ENCODE measurements around the gene IL24.

IL24 gene

DNA sequence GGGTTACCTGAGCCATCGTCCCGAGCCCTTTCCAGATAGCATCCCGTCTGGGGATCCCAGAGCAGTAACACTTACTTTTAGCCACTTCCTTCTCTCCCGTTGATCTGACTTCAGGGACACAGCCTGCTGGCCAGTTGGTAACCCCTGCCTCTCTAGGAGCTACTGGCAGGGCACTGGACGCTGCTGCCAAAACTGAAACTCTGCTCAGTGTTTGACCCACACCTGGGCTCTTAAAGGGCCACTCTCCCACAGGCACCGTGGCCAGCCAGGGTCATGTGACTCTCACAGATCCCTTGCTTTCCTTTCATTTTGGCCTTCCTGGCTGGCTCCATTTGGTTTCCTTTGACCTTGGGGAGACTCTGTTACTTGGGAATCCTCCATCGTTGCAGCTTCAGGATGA is 49.0 kb downstream of the IL24 start, which contains the start of gene PIGR:
TSS of gene PIGR (minus strand) at position 206 of the 400 bp plus-strand sequence. CDS start 5,935 bp downstream, outside the sequence.
- TF ChIP-seq, protein P1, sequence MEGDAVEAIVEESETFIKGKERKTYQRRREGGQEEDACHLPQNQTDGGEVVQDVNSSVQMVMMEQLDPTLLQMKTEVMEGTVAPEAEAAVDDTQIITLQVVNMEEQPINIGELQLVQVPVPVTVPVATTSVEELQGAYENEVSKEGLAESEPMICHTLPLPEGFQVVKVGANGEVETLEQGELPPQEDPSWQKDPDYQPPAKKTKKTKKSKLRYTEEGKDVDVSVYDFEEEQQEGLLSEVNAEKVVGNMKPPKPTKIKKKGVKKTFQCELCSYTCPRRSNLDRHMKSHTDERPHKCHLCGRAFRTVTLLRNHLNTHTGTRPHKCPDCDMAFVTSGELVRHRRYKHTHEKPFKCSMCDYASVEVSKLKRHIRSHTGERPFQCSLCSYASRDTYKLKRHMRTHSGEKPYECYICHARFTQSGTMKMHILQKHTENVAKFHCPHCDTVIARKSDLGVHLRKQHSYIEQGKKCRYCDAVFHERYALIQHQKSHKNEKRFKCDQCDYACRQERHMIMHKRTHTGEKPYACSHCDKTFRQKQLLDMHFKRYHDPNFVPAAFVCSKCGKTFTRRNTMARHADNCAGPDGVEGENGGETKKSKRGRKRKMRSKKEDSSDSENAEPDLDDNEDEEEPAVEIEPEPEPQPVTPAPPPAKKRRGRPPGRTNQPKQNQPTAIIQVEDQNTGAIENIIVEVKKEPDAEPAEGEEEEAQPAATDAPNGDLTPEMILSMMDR (IDR thresholded peaks at IDR 0.05; ENCODE audit: poor library complexity, severe bottlenecking): no peak
- ATAC-seq (ENCODE audit: low read depth): no peak
- DNase-seq (ENCODE audit: low spot score): no peak
- Histone ChIP-seq H3K36me3 (ENCODE audit: low read depth) (no peaks in the 10 kb centered on the region), H3K27me3 (ENCODE audit: insufficient read depth, poor library complexity, severe bottlenecking) (no peaks in the 10 kb centered on the region), H3K4me1 (ENCODE audit: insufficient read depth, poor library complexity, severe bottlenecking) (no peaks in the 10 kb centered on the region), H3K4me3 (ENCODE audit: severe bottlenecking) (no peak within 1 kb of the TSS), H3K9me3 (ENCODE audit: severe bottlenecking) (no peaks in the 10 kb centered on the region), H3K27ac (ENCODE audit: poor library complexity, severe bottlenecking) (no peak within 1 kb of the TSS)

DNA sequence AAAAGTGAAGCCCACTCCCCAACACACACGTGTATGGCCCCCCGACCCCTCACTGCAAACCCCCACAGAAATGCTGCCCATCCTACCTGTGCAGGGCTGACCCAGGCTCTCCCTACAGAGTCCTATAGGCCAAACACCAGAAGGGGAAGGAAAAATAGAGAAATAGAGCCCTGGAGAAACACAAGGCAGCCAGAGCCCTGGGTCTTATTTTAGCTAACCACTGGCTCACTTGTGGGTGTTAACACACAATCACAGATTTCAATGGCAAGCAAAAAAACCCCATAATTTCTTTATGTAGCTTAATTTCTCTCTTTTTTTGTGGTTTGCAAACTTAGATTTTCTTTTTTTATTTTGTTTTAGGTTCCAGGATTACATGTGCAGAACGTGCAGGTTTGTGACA is 50.0 kb downstream of the IL24 start:
- no peak overlapping the region for H3K27ac ChIP-seq (ENCODE audit: poor library complexity, severe bottlenecking)
- H3K36me3 ChIP-seq (ENCODE audit: low read depth): no peaks in the 10 kb centered on the region
- ATAC-seq (ENCODE audit: low read depth) (no peak), DNase-seq (ENCODE audit: low spot score) (no peak)
- H3K4me3 ChIP-seq (ENCODE audit: severe bottlenecking): no peak overlapping the region
- H3K9me3 ChIP-seq (ENCODE audit: severe bottlenecking): no peaks in the 10 kb centered on the region
- H3K27me3 ChIP-seq (ENCODE audit: insufficient read depth, poor library complexity, severe bottlenecking): no peaks in the 10 kb centered on the region
- no peaks in the 10 kb centered on the region for H3K4me1 ChIP-seq (ENCODE audit: insufficient read depth, poor library complexity, severe bottlenecking)
- TF ChIP-seq, protein P1 (IDR thresholded peaks at IDR 0.05; ENCODE audit: poor library complexity, severe bottlenecking): no peak

DNA sequence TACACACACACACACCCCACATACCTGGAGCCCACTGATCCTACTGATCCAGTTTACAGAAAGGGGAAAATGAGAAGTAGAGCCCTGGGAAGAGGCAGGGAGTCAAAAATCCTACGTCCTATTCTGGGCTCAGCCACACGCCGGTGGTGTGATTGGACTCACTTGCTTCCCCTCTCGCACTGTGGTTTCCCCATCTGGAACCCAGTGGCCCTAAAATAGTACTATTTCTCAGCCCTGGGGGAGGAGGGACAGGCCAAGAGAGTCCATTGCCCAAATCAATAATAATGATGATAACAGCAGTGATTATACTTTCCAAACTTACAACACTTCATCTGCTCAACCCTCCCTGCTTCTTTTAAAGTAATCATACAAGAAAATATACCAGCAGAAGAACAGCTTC is 52.0 kb downstream of the IL24 start:
- no peak for DNase-seq (ENCODE audit: low spot score)
- no peaks in the 10 kb centered on the region for H3K36me3 ChIP-seq (ENCODE audit: low read depth)
- no peak for ATAC-seq (ENCODE audit: low read depth)
- H3K9me3 ChIP-seq (ENCODE audit: severe bottlenecking): no peaks in the 10 kb centered on the region
- H3K4me1 ChIP-seq (ENCODE audit: insufficient read depth, poor library complexity, severe bottlenecking): no peaks in the 10 kb centered on the region
- H3K27ac ChIP-seq (ENCODE audit: poor library complexity, severe bottlenecking): no peak overlapping the region
- H3K4me3 ChIP-seq (ENCODE audit: severe bottlenecking): no peak overlapping the region
- no peaks in the 10 kb centered on the region for H3K27me3 ChIP-seq (ENCODE audit: insufficient read depth, poor library complexity, severe bottlenecking)
- TF ChIP-seq, protein P1 (IDR thresholded peaks at IDR 0.05; ENCODE audit: poor library complexity, severe bottlenecking): no peak

DNA sequence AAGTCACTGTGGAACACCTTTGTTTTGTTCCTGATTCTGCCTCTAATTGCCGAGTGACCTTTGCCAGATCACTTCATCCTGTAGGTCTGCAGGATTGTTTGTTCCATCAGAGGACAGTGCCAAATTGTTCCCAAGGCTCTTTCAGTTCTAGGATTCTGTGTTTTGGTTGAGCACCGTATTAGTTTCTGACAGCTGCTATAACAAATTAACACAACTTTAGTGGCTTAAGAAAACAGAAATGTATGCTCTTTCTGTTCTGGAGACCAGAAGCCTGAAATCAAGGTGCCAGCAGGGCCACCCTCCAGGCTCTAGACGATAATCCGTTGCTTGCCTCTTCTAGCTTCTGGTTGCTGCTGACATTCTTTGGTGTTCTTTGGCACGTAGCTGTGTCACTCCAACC is 52.4 kb downstream of the IL24 start:
- no peaks in the 10 kb centered on the region for H3K27me3 ChIP-seq (ENCODE audit: insufficient read depth, poor library complexity, severe bottlenecking)
- H3K4me3 ChIP-seq (ENCODE audit: severe bottlenecking): no peak overlapping the region
- H3K27ac ChIP-seq (ENCODE audit: poor library complexity, severe bottlenecking): no peak overlapping the region
- no peaks in the 10 kb centered on the region for H3K36me3 ChIP-seq (ENCODE audit: low read depth)
- H3K9me3 ChIP-seq (ENCODE audit: severe bottlenecking): no peaks in the 10 kb centered on the region
- TF ChIP-seq, protein P1 (IDR thresholded peaks at IDR 0.05; ENCODE audit: poor library complexity, severe bottlenecking): no peak
- ATAC-seq (ENCODE audit: low read depth) (no peak), DNase-seq (ENCODE audit: low spot score) (no peak)
- H3K4me1 ChIP-seq (ENCODE audit: insufficient read depth, poor library complexity, severe bottlenecking): no peaks in the 10 kb centered on the region

DNA sequence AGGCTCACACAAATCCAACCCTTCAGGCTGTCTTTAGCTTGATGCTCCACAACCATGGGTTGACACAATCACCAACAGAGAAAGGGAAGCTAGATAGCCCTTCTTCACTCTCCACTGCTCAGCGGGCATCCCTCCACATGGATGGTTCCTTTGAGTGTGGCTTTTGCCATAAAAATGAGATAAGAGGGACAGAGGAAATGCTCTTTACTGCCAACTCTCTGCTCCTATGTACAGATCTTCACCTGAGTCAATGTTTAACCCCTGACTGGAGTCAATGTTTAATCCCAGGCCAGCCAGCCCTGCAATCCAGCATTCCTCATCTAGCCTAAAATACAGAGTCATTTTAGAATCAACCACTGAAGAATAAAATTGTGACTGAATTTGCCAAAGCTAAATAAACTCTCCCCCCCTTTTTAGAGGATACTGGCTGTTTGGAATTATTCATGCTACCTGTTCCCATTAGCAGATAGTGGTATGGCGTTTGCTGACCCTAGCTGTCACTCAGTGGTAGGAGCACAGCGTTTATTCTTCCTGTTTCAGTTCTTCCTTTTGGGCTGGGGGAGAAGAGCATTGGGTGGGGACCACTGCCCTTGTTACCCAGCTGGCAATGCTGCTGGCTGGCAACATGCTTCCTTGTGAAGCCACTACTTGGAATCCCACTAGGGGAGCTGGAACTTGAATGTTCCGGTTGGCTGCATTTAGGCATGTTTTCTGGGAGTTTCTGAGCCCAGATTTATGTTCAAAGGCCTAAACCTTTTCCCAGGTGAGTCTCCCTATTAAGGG is 54.3 kb downstream of the IL24 start:
- no peaks in the 10 kb centered on the region for H3K4me1 ChIP-seq (ENCODE audit: insufficient read depth, poor library complexity, severe bottlenecking)
- DNase-seq (ENCODE audit: low spot score): no peak
- no peaks in the 10 kb centered on the region for H3K27me3 ChIP-seq (ENCODE audit: insufficient read depth, poor library complexity, severe bottlenecking)

More for the DNA sequence above, 54.3 kb downstream of the IL24 start:
- ATAC-seq (ENCODE audit: low read depth): no peak
- TF ChIP-seq, protein P1 (IDR thresholded peaks at IDR 0.05; ENCODE audit: poor library complexity, severe bottlenecking): no peak
- H3K4me3 ChIP-seq (ENCODE audit: severe bottlenecking): no peak overlapping the region
- no peak overlapping the region for H3K27ac ChIP-seq (ENCODE audit: poor library complexity, severe bottlenecking)
- no peaks in the 10 kb centered on the region for H3K9me3 ChIP-seq (ENCODE audit: severe bottlenecking)
- H3K36me3 ChIP-seq (ENCODE audit: low read depth): no peaks in the 10 kb centered on the region
